ENCODE measurements around the gene OMA1. TPM values are rescaled to one million over a fixed set of nuclear protein-coding genes. Genes with fewer than 3 reads are reported as not detected.

The OMA1 gene
- total and polyA plus RNA-seq, 2 of the 4 experiments (the other 2 are of a cell fraction) = 5.9 to 6.4 TPM

- dilution Hi-C loops (cut with HindIII; ENCODE audit: low sequenced_read_pairs, unreplicated experiment) = no loop called here
- Histone ChIP-seq H2AFZ (replicated peaks; ENCODE audit: low read length, poor library complexity) (no peak overlapping the region), H2AK9ac (replicated peaks; ENCODE audit: low read depth, low read length, poor library complexity) (no peak overlapping the region), H3K18ac (ENCODE audit: low read depth, low read length) (no peak overlapping the region), H4K5ac (ENCODE audit: low read depth, low read length) (no peak overlapping the region), H2BK120ac (ENCODE audit: low read depth, low read length) (no peak overlapping the region), H3K9ac (ENCODE audit: low read depth, low read length) (no peak overlapping the region), H2BK20ac (ENCODE audit: low read depth, low read length) (no peak overlapping the region), H3K79me1 (ENCODE audit: low read depth in 1 of 2, low read length in 2 of 2) (no peaks in the 10 kb centered on the region), H3K4me1 (ENCODE audit: control insufficient read depth, insufficient read depth, low read length) (no peaks in the 10 kb centered on the region), H2BK5ac (ENCODE audit: low read depth, low read length, poor library complexity, severe bottlenecking) (no peak overlapping the region), H4K20me1 (ENCODE audit: insufficient read depth, low read length) (no peaks in the 10 kb centered on the region), H3K14ac (replicated peaks; ENCODE audit: low read depth, low read length) (no peak overlapping the region), H2AK5ac (ENCODE audit: low read depth, low read length) (no peak overlapping the region), H3K9me1 (ENCODE audit: insufficient read depth, low read length) (no peaks in the 10 kb centered on the region), H2BK15ac (ENCODE audit: low read depth, low read length) (no peak overlapping the region), H4K8ac (ENCODE audit: low read depth in 2 of 2, low read length in 2 of 2) (no peak overlapping the region), H3K27ac (ENCODE audit: insufficient read depth, low read length) (no peak overlapping the region), H3K23ac (ENCODE audit: low read depth, low read length) (no peak overlapping the region), H3K9me3 (ENCODE audit: control insufficient read depth, insufficient read depth, low read length) (no peaks in the 10 kb centered on the region), H3K56ac (ENCODE audit: extremely low read depth, insufficient read depth, low read length) (no peak overlapping the region), H4K91ac (ENCODE audit: insufficient read depth, low read depth, low read length) (no peak overlapping the region), H3K4me3 (ENCODE audit: insufficient read depth, low read depth, low read length) (no peak overlapping the region), H3K36me3 (ENCODE audit: control insufficient read depth, insufficient read depth, low read length) (no peaks in the 10 kb centered on the region), H3K4ac (ENCODE audit: low read depth, low read length) (no peak overlapping the region), H3K27me3 (ENCODE audit: control insufficient read depth, insufficient read depth, low read length) (peaks cover 2% of the 10 kb centered on the region), H3K4me2 (ENCODE audit: low read depth, low read length) (no peak overlapping the region)
- no TSS peak for BruUV-seq (replicated peaks)
- 31% methylated on average over 4 of the region's 5 CpGs; no CpG with 5 or more reads in 1 of the 2 experiments for WGBS, 2 experiments (ENCODE audit: extremely low coverage in 2 of 2, insufficient read length in 1 of 2)
- no peak for ATAC-seq (ENCODE audit: low read depth)
- no peak for DNase-seq
- ChIA-PET CTCF (no interaction called here), POLR2A (ENCODE audit: unreplicated experiment) (no interaction called here)
- in situ Hi-C loops (cut with MboI; ENCODE audit: low sequenced_read_pairs) = no loop called here
- intact Hi-C loops (cut with micrococcal nuclease) = no loop called here
- TF ChIP-seq MAZ (IDR thresholded peaks at IDR 0.05; ENCODE audit: borderline replicate concordance, low read depth, low read length) (no peak), BHLHE40 (IDR thresholded peaks at IDR 0.05; ENCODE audit: low read depth, low read length) (no peak), SMC3 (IDR thresholded peaks at IDR 0.05; ENCODE audit: low read depth, low read length) (no peak), MAFK (IDR thresholded peaks at IDR 0.05; ENCODE audit: low read depth, low read length) (no peak), POLR2A (IDR thresholded peaks at IDR 0.05; ENCODE audit: low read depth, low read length) (no peak), USF2 (IDR thresholded peaks at IDR 0.05; ENCODE audit: low read depth, low read length) (no peak), FOS (IDR thresholded peaks at IDR 0.05; ENCODE audit: low read depth, low read length) (no peak), NFE2L2 (IDR thresholded peaks at IDR 0.05; ENCODE audit: low read depth, low read length) (no peak), ELK1 (IDR thresholded peaks at IDR 0.05; ENCODE audit: borderline replicate concordance, low read depth, low read length) (no peak), MXI1 (IDR thresholded peaks at IDR 0.05; ENCODE audit: borderline replicate concordance, low read depth, low read length) (no peak), CEBPB (IDR thresholded peaks at IDR 0.05; ENCODE audit: low read depth, low read length) (no peak), RCOR1 (IDR thresholded peaks at IDR 0.05; ENCODE audit: insufficient replicate concordance, low read length) (no peak)
Measured at GRCh38 chr1:58440696-58441095, 105.8 kb downstream of the OMA1 start.

Measured in IMR-90 (cell line).